ENCODE data around the gene KCNH3. TPM values are rescaled to one million over a fixed set of nuclear protein-coding genes. Genes with fewer than 3 reads are reported as not detected.
A peak's percentile ranks its signal among the peaks of the same experiment; 100 is the strongest.

KCNH3 gene
- total and polyA plus RNA-seq, 4 donors = 2.1 to 11.0 (median 6.9) TPM

GRCh38 chr12:49537231-49537751 is 1.5 kb upstream of the KCNH3 start:
- WGBS (ENCODE audit: insufficient coverage) = 0% methylated on average over 6 of the region's 13 CpGs
- Histone ChIP-seq H3K27me3 (ENCODE audit: control insufficient read depth, insufficient read depth, low read length) (peaks cover 49% of the 10 kb centered on the region), H3K9me3 (ENCODE audit: control insufficient read depth, insufficient read depth, low read length) (no peaks in the 10 kb centered on the region), H3K4me1 (ENCODE audit: control insufficient read depth, insufficient read depth, low read length) (peaks cover 21% of the 10 kb centered on the region), H3K36me3 (ENCODE audit: control insufficient read depth, insufficient read depth, low read length) (no peaks in the 10 kb centered on the region), H3K27ac (ENCODE audit: low read depth, low read length) (no peak overlapping the region), H3K4me3 (ENCODE audit: low read depth, low read length) (peak overlapping the region; percentile 19)
- peak in 2 of 6 donors; percentile 59 to 63 for DNase-seq (ENCODE audit: low read depth in 4 of 6, low spot score in 6 of 6)

DNA sequence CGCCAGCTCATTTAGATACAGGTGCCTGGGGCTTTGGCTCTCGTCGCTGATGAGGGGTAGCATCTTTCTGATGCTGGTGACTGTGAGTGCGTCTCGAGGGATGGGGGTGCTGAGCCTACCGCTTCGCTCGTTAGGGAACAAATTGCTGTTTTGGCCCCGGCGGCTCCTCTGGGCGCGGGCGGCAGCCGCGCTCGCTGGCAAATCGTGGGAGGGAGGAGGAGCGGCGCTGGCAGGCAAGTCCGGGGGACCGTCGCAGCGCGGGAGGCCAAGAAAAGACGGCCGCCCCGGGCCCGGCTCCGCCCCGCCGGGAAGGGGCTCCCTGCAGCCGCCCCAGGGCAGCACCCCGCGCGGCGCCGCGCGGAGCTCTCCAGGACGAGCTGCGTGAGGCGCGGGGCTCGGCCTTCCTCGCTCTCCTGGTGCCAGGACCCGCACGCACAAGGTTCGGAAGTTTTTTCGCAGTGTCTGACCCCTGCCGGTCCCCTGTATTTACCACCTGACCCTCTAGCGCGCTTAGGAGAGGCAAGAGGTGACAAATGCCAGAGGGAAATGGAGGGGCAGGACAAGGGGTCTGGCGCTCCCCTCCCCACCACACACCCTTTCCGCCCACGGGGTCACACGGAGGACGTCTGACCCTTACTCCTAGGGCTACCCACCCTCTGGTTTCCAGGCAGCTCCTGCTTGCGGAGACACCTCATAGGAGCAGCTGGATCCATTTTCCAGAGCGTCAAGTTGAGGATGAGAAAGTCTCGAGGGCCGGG is 899 bp upstream of the KCNH3 start:
- no peaks in the 10 kb centered on the region for H3K36me3 ChIP-seq (ENCODE audit: control insufficient read depth, insufficient read depth, low read length)
- H3K9me3 ChIP-seq (ENCODE audit: control insufficient read depth, insufficient read depth, low read length) = no peaks in the 10 kb centered on the region
- peak in 1 of 6 donors; percentile 55 for DNase-seq (ENCODE audit: low read depth in 4 of 6, low spot score in 6 of 6)
- peaks cover 49% of the 10 kb centered on the region for H3K27me3 ChIP-seq (ENCODE audit: control insufficient read depth, insufficient read depth, low read length)
- H3K27ac ChIP-seq (ENCODE audit: low read depth, low read length) = no peak overlapping the region
- H3K4me3 ChIP-seq (ENCODE audit: low read depth, low read length) = peak overlapping the region; percentile 37
- WGBS (ENCODE audit: insufficient coverage) = under 1% methylated on average over 59 of the region's 61 CpGs
- peaks cover 21% of the 10 kb centered on the region for H3K4me1 ChIP-seq (ENCODE audit: control insufficient read depth, insufficient read depth, low read length)

DNA sequence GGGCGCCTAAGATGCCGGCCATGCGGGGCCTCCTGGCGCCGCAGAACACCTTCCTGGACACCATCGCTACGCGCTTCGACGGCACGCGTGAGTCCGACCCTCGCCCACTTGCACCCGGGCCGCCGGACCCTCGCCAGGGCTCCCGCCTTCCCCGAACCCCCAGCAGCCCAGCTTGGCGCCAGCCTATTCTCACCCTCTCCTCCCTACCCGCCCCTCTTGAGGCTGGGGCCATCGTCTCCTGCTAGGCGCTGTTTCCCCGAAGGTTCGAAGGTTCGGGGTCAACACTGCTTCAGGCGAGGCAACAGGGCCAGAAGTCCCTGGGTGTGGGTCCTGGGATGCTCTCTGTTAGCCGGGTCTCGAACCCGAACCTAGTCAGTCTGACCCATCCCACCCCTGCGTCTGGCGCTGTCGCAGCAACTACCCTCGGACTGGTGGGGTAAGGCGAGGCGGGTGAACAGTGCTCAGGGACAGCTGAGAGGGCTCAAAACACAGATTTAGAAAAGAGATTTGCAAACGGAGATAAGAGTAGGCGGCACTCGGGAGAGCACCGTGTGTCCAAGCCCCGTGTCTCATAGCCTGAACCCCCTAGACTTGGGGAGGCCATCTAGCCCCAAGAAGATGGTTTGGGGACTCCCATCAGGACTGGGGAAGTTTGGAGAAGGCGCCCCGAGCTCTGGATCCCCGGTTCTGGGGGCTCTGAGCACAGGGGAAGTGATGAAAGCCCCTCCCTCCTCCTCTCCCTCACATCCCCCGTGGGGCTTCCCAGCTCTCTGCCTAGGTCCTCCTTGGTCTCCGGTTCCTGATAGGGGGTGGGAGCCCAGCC is 787 bp downstream of the KCNH3 start:
- peaks cover 49% of the 10 kb centered on the region for H3K27me3 ChIP-seq (ENCODE audit: control insufficient read depth, insufficient read depth, low read length)
- no peaks in the 10 kb centered on the region for H3K36me3 ChIP-seq (ENCODE audit: control insufficient read depth, insufficient read depth, low read length)
- H3K4me3 ChIP-seq (ENCODE audit: low read depth, low read length) = no peak overlapping the region
- no peak overlapping the region for H3K27ac ChIP-seq (ENCODE audit: low read depth, low read length)
- no peaks in the 10 kb centered on the region for H3K9me3 ChIP-seq (ENCODE audit: control insufficient read depth, insufficient read depth, low read length)
- DNase-seq (ENCODE audit: low read depth in 4 of 6, low spot score in 6 of 6) = no peak
- 6% methylated on average over 39 of the region's 47 CpGs for WGBS (ENCODE audit: insufficient coverage)
- H3K4me1 ChIP-seq (ENCODE audit: control insufficient read depth, insufficient read depth, low read length) = peaks cover 31% of the 10 kb centered on the region

DNA sequence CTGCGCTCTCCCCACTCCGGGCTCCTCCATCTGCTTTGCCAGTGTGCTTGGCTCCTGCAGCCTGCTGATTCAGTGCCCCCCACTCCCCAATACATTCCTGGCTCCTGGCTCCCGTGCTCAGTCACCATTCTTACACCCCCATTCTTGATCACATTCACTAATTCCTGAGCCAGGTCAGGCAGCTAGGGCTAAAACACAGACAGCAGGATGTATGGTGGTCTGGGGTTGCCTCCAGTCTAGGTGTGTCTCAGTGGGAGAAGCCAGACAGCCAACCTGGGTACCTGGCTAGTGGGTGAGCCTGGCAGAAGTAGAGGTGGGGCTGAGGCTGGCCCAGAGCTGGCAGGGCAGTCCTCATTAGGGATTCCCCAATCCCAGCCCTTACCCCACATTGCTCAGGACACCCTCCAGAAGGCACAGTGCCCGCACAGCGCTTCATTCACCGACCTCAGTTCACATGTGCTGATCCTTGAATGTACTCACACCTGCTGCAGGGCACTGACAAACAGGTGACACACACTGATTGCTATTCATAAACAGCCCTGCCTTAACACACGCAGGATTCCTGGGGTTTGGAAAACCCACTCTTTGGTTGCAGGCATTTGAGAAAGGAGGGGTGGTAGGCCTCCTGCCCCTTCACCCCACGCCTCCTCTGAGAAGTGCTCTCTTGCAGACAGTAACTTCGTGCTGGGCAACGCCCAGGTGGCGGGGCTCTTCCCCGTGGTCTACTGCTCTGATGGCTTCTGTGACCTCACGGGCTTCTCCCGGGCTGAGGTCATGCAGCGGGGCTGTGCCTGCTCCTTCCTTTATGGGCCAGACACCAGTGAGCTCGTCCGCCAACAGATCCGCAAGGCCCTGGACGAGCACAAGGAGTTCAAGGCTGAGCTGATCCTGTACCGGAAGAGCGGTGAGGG is 1.7 kb downstream of the KCNH3 start:
- H3K27me3 ChIP-seq (ENCODE audit: control insufficient read depth, insufficient read depth, low read length) = peaks cover 50% of the 10 kb centered on the region
- no peaks in the 10 kb centered on the region for H3K36me3 ChIP-seq (ENCODE audit: control insufficient read depth, insufficient read depth, low read length)
- H3K4me1 ChIP-seq (ENCODE audit: control insufficient read depth, insufficient read depth, low read length) = peaks cover 31% of the 10 kb centered on the region
- no peaks in the 10 kb centered on the region for H3K9me3 ChIP-seq (ENCODE audit: control insufficient read depth, insufficient read depth, low read length)
- no peak for DNase-seq (ENCODE audit: low read depth in 4 of 6, low spot score in 6 of 6)
- no peak overlapping the region for H3K4me3 ChIP-seq (ENCODE audit: low read depth, low read length)
- WGBS (ENCODE audit: insufficient coverage) = 57% methylated on average over 17 of the region's 21 CpGs
- no peak overlapping the region for H3K27ac ChIP-seq (ENCODE audit: low read depth, low read length)

DNA sequence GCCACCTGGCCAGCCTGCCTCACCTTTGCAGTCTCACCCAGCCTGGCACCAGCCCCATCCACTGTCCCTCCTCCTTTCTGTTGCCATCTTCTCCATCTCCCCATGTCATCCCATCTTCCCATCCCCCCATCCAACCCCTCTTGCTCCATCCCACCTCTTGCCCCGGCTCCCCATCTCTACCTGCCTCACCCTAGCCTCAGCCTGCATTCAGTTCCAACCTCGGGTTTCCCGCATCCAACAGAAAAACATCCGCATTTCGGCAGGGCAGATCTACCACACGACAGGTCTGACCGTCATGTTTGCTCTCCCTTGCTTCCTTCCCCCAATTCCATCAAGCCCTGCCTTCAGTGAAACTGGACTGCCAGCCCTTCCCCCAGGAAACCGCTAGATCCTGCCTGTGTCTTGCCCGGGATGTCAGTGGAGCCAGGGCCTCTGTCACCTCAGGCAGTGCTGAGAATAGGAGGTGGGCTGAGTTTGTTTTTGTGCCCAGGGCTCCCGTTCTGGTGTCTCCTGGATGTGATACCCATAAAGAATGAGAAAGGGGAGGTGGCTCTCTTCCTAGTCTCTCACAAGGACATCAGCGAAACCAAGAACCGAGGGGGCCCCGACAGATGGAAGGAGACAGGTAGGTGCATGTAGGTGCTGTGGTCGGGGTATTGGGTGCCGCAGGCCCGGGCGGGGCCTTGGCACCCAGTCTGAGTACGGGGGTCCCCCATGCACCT is 2.5 kb downstream of the KCNH3 start:
- no peak for DNase-seq (ENCODE audit: low read depth in 4 of 6, low spot score in 6 of 6)
- Histone ChIP-seq H3K9me3 (ENCODE audit: control insufficient read depth, insufficient read depth, low read length) (no peaks in the 10 kb centered on the region), H3K4me3 (ENCODE audit: low read depth, low read length) (no peak overlapping the region), H3K4me1 (ENCODE audit: control insufficient read depth, insufficient read depth, low read length) (peaks cover 31% of the 10 kb centered on the region), H3K27me3 (ENCODE audit: control insufficient read depth, insufficient read depth, low read length) (peaks cover 44% of the 10 kb centered on the region), H3K27ac (ENCODE audit: low read depth, low read length) (no peak overlapping the region), H3K36me3 (ENCODE audit: control insufficient read depth, insufficient read depth, low read length) (no peaks in the 10 kb centered on the region)
- WGBS (ENCODE audit: insufficient coverage) = 58% methylated on average over 9 of the region's 18 CpGs

- no peaks in the 10 kb centered on the region for H3K9me3 ChIP-seq (ENCODE audit: control insufficient read depth, insufficient read depth, low read length)
- WGBS (ENCODE audit: insufficient coverage) = 92% methylated on average over 6 of the region's 7 CpGs
- peaks cover 38% of the 10 kb centered on the region for H3K27me3 ChIP-seq (ENCODE audit: control insufficient read depth, insufficient read depth, low read length)
- no peaks in the 10 kb centered on the region for H3K36me3 ChIP-seq (ENCODE audit: control insufficient read depth, insufficient read depth, low read length)
- no peak overlapping the region for H3K27ac ChIP-seq (ENCODE audit: low read depth, low read length)
- H3K4me3 ChIP-seq (ENCODE audit: low read depth, low read length) = no peak overlapping the region
- DNase-seq (ENCODE audit: low read depth in 4 of 6, low spot score in 6 of 6) = no peak
- H3K4me1 ChIP-seq (ENCODE audit: control insufficient read depth, insufficient read depth, low read length) = peaks cover 31% of the 10 kb centered on the region
These were observed 3.2 kb downstream of the KCNH3 start for GRCh38 chr12:49541911-49542505.

DNA sequence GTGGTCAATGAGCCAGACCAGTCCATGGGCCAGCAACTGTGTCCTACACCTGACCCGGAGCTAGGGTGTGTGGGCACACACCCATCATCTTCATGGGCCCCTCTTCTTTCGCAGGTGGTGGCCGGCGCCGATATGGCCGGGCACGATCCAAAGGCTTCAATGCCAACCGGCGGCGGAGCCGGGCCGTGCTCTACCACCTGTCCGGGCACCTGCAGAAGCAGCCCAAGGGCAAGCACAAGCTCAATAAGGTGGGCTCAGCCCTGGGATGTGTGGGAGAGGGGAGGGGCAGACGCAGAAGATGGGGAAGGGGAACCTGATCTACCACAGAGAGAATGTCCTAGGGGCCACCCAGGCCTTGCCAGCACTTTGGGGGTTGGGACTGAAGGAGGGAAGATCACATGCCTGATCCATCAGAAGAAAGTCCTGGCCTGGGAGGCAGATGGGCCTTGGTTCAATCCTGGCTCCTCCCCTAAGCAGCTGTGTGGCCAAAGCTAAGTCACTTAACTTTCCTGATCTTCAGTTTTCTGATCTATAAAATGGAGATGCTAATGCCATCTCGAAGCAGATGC is 3.8 kb downstream of the KCNH3 start:
- no peak overlapping the region for H3K4me3 ChIP-seq (ENCODE audit: low read depth, low read length)
- H3K4me1 ChIP-seq (ENCODE audit: control insufficient read depth, insufficient read depth, low read length) = peaks cover 26% of the 10 kb centered on the region
- H3K36me3 ChIP-seq (ENCODE audit: control insufficient read depth, insufficient read depth, low read length) = no peaks in the 10 kb centered on the region
- 97% methylated on average over 10 of the region's 15 CpGs for WGBS (ENCODE audit: insufficient coverage)
- H3K27ac ChIP-seq (ENCODE audit: low read depth, low read length) = no peak overlapping the region
- DNase-seq (ENCODE audit: low read depth in 4 of 6, low spot score in 6 of 6) = no peak
- H3K9me3 ChIP-seq (ENCODE audit: control insufficient read depth, insufficient read depth, low read length) = no peaks in the 10 kb centered on the region
- H3K27me3 ChIP-seq (ENCODE audit: control insufficient read depth, insufficient read depth, low read length) = peaks cover 32% of the 10 kb centered on the region

- peaks cover 21% of the 10 kb centered on the region for H3K4me1 ChIP-seq (ENCODE audit: control insufficient read depth, insufficient read depth, low read length)
- no peaks in the 10 kb centered on the region for H3K36me3 ChIP-seq (ENCODE audit: control insufficient read depth, insufficient read depth, low read length)
- no peak for DNase-seq (ENCODE audit: low read depth in 4 of 6, low spot score in 6 of 6)
- no peak overlapping the region for H3K4me3 ChIP-seq (ENCODE audit: low read depth, low read length)
- H3K9me3 ChIP-seq (ENCODE audit: control insufficient read depth, insufficient read depth, low read length) = no peaks in the 10 kb centered on the region
- H3K27me3 ChIP-seq (ENCODE audit: control insufficient read depth, insufficient read depth, low read length) = peaks cover 27% of the 10 kb centered on the region
- 54% methylated on average over 18 of the region's 20 CpGs for WGBS (ENCODE audit: insufficient coverage)
- H3K27ac ChIP-seq (ENCODE audit: low read depth, low read length) = no peak overlapping the region
These were observed 4.5 kb downstream of the KCNH3 start for GRCh38 chr12:49543221-49543913.

All from spinal cord (tissue), 10 donors.